ENCODE data around the gene ENPP7. TPM values are rescaled to one million over a fixed set of nuclear protein-coding genes. Genes with fewer than 3 reads are reported as not detected.
A peak's percentile ranks its signal among the peaks of the same experiment; 100 is the strongest.

ENPP7 gene
- total RNA-seq, 8 experiments from 2014 or later: 0.11 to 0.73 (median 0.22) TPM; not detected in 3

DNA sequence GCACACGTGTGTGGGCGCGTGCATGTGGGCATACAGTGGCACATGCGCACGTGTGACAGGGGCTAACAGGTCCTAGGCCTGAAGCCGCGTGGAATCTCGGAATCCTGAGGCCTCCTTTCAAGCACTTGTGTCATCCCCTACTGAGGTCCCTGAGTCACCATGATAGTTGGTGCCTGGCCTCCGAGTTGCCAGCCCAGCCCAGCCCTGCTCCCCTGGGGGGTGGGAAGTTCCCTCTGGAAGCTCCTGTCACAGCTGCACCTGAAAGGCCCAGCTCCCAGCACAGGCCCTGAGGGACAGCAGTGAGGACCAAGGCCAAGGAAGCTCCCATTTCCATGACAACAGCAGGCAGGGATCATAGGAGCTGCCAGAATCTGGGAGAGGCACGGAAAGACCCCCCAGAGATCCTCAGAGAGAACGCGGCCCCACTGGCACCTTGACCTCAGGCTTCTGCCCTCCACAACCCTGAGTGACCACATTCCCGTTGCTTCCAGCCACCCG lies 35.4 kb upstream of the ENPP7 start:
- WGBS, 10 experiments: 67 to 91% (median 79%) methylated on average over 1 to 11 of the region's 14 CpGs; no CpG with 5 or more reads in 7 of the 10 experiments
- ATAC-seq (replicated peaks in 6 of 8): peak in 3 of 8 experiments; percentile 16 to 21 (median 20)
- in situ Hi-C loops (cut with MboI; ENCODE audit: low pct_unique_long_range_greater_than_20kb in 2 of 9, low sequenced_read_pairs in 9 of 9, unreplicated experiment in 9 of 9): no loop called here
- no peak overlapping the region for H3K27ac ChIP-seq
- H3K4me3 ChIP-seq: no peak overlapping the region
- peaks cover 0 to 14% of the 10 kb centered on the region in 2 donors for H3K4me1 ChIP-seq (replicated peaks in 1 of 2)

DNA sequence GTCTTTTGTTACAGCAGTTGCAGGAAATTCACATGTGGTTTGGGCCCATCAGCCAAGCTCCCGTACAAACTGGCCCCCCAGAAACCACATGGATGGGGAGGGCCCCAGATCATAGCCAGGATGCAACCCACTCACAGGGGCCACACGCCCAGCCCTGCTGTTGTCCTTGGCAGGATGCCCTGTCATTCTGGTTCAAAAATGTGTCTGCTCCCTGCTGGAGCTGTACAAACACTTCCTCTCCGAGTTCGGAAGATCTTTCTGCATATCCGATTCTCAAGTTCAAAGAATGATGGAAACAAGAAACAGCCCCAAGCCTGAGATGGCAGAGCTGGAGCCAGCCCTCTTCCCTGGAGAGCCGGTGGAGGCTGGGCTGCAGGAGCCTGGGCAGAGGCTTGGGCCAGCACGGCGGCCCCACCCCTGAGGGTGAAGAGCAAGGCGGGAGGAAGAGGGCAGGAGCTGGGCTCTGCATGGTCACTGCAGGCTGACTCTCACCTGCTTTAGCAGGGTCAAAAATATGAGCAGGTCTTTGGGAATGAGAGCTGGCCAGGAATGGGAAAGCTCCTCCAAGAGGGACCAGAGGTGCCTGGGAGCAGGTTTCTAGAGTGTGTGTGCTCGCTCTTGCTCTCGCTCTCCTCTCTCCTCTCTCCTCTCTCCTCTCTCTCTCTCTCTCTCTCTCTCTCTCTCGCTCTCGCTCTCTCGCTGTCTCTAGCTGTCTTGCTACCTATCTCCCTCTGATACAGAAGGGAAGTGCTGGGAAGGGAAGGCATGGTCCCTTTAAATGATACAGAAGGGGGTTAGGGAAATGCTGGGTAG lies 34.7 kb upstream of the ENPP7 start:
- 9 to 98% (median 76%) methylated on average over 1 to 5 of the region's 14 CpGs; no CpG with 5 or more reads in 4 of the 10 experiments for WGBS, 10 experiments
- H3K4me3 ChIP-seq: no peak overlapping the region
- ATAC-seq (replicated peaks in 6 of 8): peak in 5 of 8 experiments; percentile 14 to 76 (median 55)
- in situ Hi-C loops (cut with MboI; ENCODE audit: low pct_unique_long_range_greater_than_20kb in 2 of 9, low sequenced_read_pairs in 9 of 9, unreplicated experiment in 9 of 9): no loop called here
- peaks cover 0 to 19% of the 10 kb centered on the region in 2 donors for H3K4me1 ChIP-seq (replicated peaks in 1 of 2)
- no peak overlapping the region for H3K27ac ChIP-seq

DNA sequence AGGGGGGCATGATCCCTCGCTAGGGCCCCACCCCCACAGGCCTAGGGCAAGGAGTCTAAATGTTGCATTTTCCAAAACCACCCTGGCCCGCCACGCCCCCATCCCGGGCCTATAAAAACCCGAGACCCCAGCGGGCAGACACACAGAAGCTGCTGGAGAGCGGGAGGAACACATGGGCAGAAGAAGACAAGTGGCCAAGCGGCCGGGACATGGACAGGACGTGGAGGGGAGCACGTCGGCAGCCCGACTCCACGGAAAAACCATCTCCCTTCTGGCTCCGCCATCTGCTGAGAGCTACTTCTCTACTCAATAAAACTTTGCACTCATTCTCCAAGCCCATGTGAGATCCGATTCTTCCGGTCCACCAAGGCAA lies 34.1 kb upstream of the ENPP7 start:
- whole genome bisulfite sequencing, 10 experiments: 7 to 83% (median 60%) methylated on average over 1 to 8 of the region's 17 CpGs; no CpG with 5 or more reads in 3 of the 10 experiments
- ATAC-seq (replicated peaks in 6 of 8): no peak
- in situ Hi-C loops (cut with MboI; ENCODE audit: low pct_unique_long_range_greater_than_20kb in 2 of 9, low sequenced_read_pairs in 9 of 9, unreplicated experiment in 9 of 9): no loop called here
- Histone ChIP-seq H3K4me1 (replicated peaks in 1 of 2) (peaks cover under 1 to 20% of the 10 kb centered on the region in 2 donors), H3K27ac (no peak overlapping the region), H3K4me3 (no peak overlapping the region)

DNA sequence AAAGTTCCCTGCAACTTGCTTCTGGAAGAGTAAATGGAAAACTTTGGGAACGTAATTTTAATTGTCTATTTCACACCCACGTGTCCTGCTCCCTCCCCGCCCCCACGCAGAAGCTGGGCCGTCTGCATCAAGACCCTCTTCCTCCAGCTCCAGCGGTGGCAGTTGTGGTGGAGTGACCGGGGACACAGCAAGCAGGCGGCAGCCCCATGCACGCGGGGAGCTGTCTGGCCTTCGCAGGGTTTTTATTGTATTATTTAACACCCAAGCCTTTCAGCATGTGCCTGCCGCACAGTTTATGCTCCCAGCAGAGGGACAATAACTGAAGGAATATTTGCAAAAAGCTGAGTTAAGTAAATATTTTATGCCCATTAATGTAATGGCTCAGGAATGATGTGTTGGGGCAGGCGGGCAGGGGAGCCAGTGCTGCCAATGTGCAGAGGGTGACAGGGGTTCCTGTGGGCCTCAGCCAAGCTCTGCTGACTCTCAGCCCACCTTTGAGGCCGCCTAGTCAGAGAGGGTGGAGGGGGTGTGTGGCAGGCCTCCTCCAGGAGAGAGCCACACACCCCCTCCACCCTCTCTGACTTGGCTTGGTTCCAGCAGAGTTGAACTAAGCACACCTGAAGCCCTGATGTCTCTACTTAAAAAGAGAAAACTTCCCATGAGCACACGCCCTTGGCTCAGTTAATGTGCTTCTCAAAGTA lies 32.4 kb upstream of the ENPP7 start:
- Histone ChIP-seq H3K4me3 (no peak overlapping the region), H3K4me1 (replicated peaks in 1 of 2) (peaks cover 11 to 30% of the 10 kb centered on the region in 2 donors), H3K27ac (no peak overlapping the region)
- in situ Hi-C loops (cut with MboI; ENCODE audit: low pct_unique_long_range_greater_than_20kb in 2 of 9, low sequenced_read_pairs in 9 of 9, unreplicated experiment in 9 of 9): no loop called here
- WGBS, 10 experiments: 7 to 67% (median 40%) methylated on average over 2 to 13 of the region's 15 CpGs; no CpG with 5 or more reads in 4 of the 10 experiments
- peak in 1 of 8 experiments; percentile 8 for ATAC-seq (replicated peaks in 6 of 8)

DNA sequence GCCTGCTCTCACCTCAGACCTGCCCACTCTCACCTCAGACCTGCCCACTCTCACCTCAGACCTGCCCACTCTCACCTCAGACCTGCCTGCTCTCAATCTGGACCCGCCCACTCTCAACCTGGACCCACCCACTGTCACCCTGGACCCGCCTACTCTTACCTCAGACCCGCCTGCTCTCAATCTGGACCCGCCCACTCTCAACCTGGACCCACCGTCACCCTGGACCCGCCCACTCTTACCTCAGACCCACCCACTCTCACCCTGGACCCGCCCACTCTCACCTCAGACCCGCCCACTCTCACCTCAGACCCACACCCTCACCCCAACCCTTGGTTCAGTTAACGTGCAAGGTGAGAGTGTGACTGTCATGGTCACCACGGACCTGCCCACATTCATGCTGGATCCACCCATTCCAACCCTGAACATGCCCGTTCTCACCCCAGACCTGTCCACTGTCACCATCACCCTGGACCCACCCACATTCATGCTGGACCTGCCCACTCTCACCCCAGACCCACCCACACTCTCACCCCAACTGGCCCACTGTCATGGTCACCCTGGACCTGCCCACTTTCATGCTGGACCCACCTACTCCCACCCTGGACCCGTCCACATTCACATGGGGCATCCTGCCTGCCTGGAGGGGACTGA lies 31.2 kb upstream of the ENPP7 start:
- in situ Hi-C loops (cut with MboI; ENCODE audit: low pct_unique_long_range_greater_than_20kb in 2 of 9, low sequenced_read_pairs in 9 of 9, unreplicated experiment in 9 of 9): loop anchor here in 3 of 9 experiments (25.0 kb wide), 3 partner anchors 287 to 637 kb away; partner anchors contain the start of gene ENGASE (in 1 of the 3)
- no CpG with 5 or more reads among the region's 12 CpGs for WGBS, 10 experiments
- H3K27ac ChIP-seq: no peak overlapping the region
- peaks cover 11 to 30% of the 10 kb centered on the region in 2 donors for H3K4me1 ChIP-seq (replicated peaks in 1 of 2)
- H3K4me3 ChIP-seq: no peak overlapping the region
- peak in 1 of 8 experiments; percentile 6 for ATAC-seq (replicated peaks in 6 of 8)

DNA sequence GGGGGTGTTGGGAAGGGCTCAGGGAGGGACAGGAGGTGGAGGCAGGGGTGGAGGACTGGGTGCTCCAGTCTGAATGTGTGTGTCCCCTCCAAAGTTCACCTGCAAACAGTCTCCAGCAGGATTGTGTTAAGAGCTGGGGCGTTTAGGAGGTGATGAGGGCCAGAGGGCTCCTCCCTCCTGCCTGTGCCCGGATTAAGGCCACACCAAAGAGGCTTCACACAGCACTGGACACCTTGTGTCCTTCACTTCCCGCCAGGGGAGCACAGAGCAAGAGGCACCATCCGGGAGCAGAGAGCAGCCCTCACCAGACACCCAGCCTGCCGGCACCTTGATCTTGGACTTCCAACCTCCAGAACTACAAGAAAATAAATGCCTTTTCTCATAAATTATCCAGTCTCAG lies 30.2 kb upstream of the ENPP7 start:
- in situ Hi-C loops (cut with MboI; ENCODE audit: low pct_unique_long_range_greater_than_20kb in 2 of 9, low sequenced_read_pairs in 9 of 9, unreplicated experiment in 9 of 9): loop anchor here in 3 of 9 experiments (25.0 kb wide), 3 partner anchors 288 to 638 kb away; partner anchors contain the start of gene ENGASE (in 1 of the 3)
- no peak overlapping the region for H3K4me3 ChIP-seq
- H3K27ac ChIP-seq: no peak overlapping the region
- peaks cover 11 to 26% of the 10 kb centered on the region in 2 donors for H3K4me1 ChIP-seq (replicated peaks in 1 of 2)
- WGBS, 10 experiments: 20% methylated on average over 1 of the region's 5 CpGs; no CpG with 5 or more reads in 9 of the 10 experiments
- ATAC-seq (replicated peaks in 6 of 8): peak in 3 of 8 experiments; percentile 1 to 4 (median 3)

DNA sequence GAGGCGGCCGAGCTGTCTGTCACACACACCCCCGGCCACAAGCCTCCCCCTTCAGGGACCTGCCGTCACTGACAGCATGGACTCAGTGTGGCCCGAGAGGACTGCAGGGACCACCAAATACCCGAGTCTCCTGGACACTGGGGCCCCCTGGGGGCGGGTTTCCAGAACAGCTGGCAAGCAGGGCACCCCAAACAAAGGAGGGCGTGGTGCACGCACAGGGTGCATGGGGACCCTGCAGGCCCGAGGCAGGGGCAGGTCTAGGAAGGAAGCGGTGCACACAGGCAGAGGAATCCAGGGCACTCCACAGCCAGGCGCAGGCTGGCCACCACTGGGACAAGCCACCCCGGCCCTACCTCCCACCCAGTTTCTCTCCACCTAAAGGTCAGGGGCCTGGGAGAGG lies 28.7 kb upstream of the ENPP7 start:
- in situ Hi-C loops (cut with MboI; ENCODE audit: low pct_unique_long_range_greater_than_20kb in 2 of 9, low sequenced_read_pairs in 9 of 9, unreplicated experiment in 9 of 9): loop anchor here in 3 of 9 experiments (25.0 kb wide), 3 partner anchors 290 to 640 kb away; partner anchors contain the start of gene ENGASE (in 1 of the 3)
- Histone ChIP-seq H3K27ac (peak overlapping the region in 1 of 2 donors; percentile 67), H3K4me1 (replicated peaks in 1 of 2) (peaks cover 16 to 29% of the 10 kb centered on the region in 2 donors), H3K4me3 (no peak overlapping the region)
- ATAC-seq (replicated peaks in 6 of 8): peak in 6 of 8 experiments; percentile 19 to 64 (median 55)
- 20 to 80% (median 39%) methylated on average over 1 to 4 of the region's 13 CpGs; no CpG with 5 or more reads in 6 of the 10 experiments for WGBS, 10 experiments

DNA sequence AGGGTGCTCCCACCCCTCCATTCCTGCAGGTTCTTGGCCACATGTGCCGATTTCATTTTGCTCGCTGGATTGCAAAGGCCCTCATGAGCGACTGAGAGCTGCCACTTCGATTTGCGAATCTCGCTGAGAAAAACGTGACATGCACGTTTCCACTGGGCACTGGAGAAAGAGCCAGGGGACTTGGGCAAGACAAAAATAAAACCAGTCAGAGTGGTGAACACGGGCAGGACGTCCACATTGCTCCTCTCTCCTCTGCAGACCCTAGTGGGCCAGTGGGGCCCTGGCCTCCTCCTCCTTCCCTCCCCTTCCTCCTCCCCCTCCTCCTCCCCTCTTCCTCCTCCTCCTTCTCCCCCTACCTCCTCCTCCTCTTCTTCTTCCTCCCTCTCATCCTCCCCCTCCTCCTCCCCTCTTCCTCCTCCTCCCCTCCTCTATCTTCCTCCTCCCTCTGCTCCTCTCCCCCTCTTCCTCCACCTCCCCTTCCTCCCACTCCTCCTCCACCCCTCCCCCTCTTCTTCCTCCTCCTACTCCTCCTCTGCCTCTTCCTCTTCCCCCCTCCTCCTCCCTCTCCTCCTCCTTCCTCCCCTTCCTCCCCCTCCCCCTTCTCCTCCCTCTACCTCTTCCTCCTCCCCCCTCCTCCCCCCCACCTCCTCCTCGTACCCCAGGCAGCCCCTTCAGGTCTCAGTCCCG lies 28.1 kb upstream of the ENPP7 start:
- peaks cover 22 to 35% of the 10 kb centered on the region in 2 donors for H3K4me1 ChIP-seq (replicated peaks in 1 of 2)
- in situ Hi-C loops (cut with MboI; ENCODE audit: low pct_unique_long_range_greater_than_20kb in 2 of 9, low sequenced_read_pairs in 9 of 9, unreplicated experiment in 9 of 9): loop anchor here in 3 of 9 experiments (25.0 kb wide), 3 partner anchors 290 to 640 kb away; partner anchors contain the start of gene ENGASE (in 1 of the 3)
- peak overlapping the region in 1 of 2 donors; percentile 67 for H3K27ac ChIP-seq
- no peak overlapping the region for H3K4me3 ChIP-seq
- WGBS, 10 experiments: no CpG with 5 or more reads among the region's 12 CpGs
- no peak for ATAC-seq (replicated peaks in 6 of 8)

DNA sequence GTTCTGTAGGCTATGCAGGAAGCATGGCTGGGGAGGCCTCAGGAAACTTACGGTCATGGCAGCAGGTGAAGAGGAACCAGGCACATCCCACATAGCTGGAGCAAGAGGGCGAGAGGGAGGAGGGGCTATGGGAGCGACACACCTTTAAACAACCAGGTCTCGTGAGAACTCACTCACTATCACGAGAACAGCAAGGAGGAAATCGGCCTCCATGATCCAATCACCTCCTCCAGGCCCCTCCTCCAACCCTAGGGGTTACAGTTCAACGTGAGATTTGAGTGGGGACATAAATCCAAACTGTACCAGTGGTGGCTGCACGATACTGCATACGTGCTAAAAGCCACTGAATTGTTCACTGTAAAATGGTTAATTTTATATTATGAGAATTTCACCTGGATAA lies 26.1 kb upstream of the ENPP7 start:
- no peak for ATAC-seq (replicated peaks in 6 of 8)
- Histone ChIP-seq H3K4me3 (no peak overlapping the region), H3K27ac (no peak overlapping the region), H3K4me1 (replicated peaks in 1 of 2) (peaks cover 31 to 38% of the 10 kb centered on the region in 2 donors)
- in situ Hi-C loops (cut with MboI; ENCODE audit: low pct_unique_long_range_greater_than_20kb in 2 of 9, low sequenced_read_pairs in 9 of 9, unreplicated experiment in 9 of 9): loop anchor here in 3 of 9 experiments (25.0 kb wide), 3 partner anchors 292 to 642 kb away; partner anchors contain the start of gene ENGASE (in 1 of the 3)
- 58 to 100% (median 80%) methylated on average over 1 to 9 of the region's 9 CpGs; no CpG with 5 or more reads in 1 of the 10 experiments for WGBS, 10 experiments

DNA sequence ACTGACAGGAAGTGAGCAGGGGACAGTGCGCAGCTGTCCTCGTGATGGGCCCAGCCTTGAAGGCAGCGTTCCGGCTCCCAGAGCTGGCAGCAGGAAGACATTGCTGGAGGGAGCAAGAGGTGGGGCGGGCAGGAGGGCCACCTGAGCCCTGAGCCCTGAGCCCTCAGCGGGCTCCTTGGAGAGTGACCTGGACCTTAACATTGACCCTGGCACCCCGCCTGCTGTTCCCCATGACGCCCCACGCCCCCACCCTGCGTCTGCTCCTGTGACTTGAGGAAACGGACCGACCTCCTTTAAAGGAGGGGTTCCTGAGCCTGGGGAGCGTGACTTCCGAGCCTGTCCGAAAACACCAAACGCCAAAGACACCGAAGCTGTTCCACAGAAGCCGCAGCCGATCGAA lies 25.1 kb upstream of the ENPP7 start:
- H3K27ac ChIP-seq: no peak overlapping the region
- 80 to 100% methylated on average over 2 of the region's 20 CpGs; no CpG with 5 or more reads in 8 of the 10 experiments for WGBS, 10 experiments

DNA sequence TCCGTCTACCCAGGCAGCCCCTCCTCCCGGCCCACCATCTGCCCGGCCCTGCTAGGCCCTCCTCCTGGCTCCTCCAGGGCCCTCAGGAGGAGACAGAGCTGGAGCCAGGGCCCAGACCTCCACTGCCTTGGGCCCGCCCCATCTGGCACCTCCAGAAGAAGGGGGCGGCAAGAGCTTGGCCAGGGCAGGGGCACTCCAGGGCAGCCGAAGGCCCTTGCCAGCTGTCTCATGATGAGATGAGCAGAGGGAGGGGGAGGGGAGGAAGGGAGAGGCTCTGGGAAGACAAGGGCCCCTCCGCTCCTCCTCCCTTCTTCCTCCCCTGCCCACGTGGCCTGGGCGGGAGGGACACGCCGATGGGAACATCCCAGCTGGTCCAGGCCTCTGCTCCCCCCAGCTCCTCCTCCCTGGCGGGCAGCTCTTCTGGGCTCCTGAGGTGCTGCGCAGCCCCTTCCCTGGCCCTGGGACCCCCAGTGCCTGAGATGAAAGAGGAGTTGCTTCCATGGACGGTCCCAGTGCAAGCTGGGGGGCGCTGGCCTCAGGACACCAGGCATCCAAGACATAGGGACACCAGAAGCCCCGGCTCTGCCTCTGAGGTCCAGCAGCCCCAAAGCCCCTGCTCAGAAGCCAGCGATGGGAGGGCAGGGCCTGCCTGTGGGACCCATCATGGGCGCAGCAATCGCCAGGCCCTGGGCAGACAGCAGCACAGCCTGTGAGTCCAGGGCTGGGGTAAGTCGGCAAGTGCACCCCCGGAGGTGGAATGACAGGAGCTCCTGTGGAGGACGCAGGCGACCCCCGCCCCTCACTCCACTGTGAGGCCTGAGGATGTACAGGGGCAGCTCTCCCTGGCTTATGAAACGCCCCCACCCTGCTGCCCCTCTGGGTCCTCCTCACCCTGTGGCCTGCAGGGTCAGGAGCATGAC lies 23.6 kb upstream of the ENPP7 start:
- ATAC-seq (replicated peaks in 6 of 8): peak; percentile 59 to 86 (median 76)
- Histone ChIP-seq H3K4me1 (replicated peaks in 1 of 2) (peaks cover 23 to 24% of the 10 kb centered on the region in 2 donors), H3K4me3 (no peak overlapping the region), H3K27ac (peak overlapping the region in 1 of 2 donors; percentile 45)
- WGBS, 10 experiments: 0 to 90% (median 59%) methylated on average over 1 to 6 of the region's 25 CpGs; no CpG with 5 or more reads in 5 of the 10 experiments
- in situ Hi-C loops (cut with MboI; ENCODE audit: low pct_unique_long_range_greater_than_20kb in 2 of 9, low sequenced_read_pairs in 9 of 9, unreplicated experiment in 9 of 9): loop anchor here in 3 of 9 experiments (25.0 kb wide), 3 partner anchors 295 to 645 kb away; partner anchors contain the start of gene ENGASE (in 1 of the 3)

More for the DNA sequence above, 25.1 kb upstream of the ENPP7 start:
- H3K4me3 ChIP-seq: no peak overlapping the region
- in situ Hi-C loops (cut with MboI; ENCODE audit: low pct_unique_long_range_greater_than_20kb in 2 of 9, low sequenced_read_pairs in 9 of 9, unreplicated experiment in 9 of 9): loop anchor here in 3 of 9 experiments (25.0 kb wide), 3 partner anchors 293 to 643 kb away; partner anchors contain the start of gene ENGASE (in 1 of the 3)
- no peak for ATAC-seq (replicated peaks in 6 of 8)
- H3K4me1 ChIP-seq (replicated peaks in 1 of 2): peaks cover 31% of the 10 kb centered on the region in 2 donors

All from motor neuron (in vitro differentiated cells).